Limb (tissue), 2 donors: Measurements from ENCODE around the gene C1orf56.

Experiments used
- DNase-seq, 2 donors: peaks; one replicate each; pipeline ENCODE4 v3.0.0-alpha.2; 2016; ENCODE audit errors: extremely low spot score in 2 of 2

C1orf56 gene

GRCh38 chr1:151024540-151025146 is 22.9 kb upstream of the C1orf56 start:
- peak; percentile 40 to 75 for DNase-seq

- DNase-seq, result no peak
Observed at GRCh38 chr1:151026460-151026859, 21.1 kb upstream of the C1orf56 start.

- no peak for DNase-seq
Observed at GRCh38 chr1:151032164-151032563, 15.4 kb upstream of the C1orf56 start.

GRCh38 chr1:151035167-151035566 is 12.4 kb upstream of the C1orf56 start:
- DNase-seq, result no peak

- no peak for DNase-seq
Observed at GRCh38 chr1:151036356-151036755, 11.2 kb upstream of the C1orf56 start, which contains the start of gene BNIPL. BNIPL (plus strand) TSS chr1:151036586; CDS start chr1:151036726, 140 bp downstream.

- DNase-seq, result no peak
Observed at GRCh38 chr1:151037032-151037431, 10.5 kb upstream of the C1orf56 start.

GRCh38 chr1:151039521-151039920 is 8.0 kb upstream of the C1orf56 start:
- no peak for DNase-seq

- no peak for DNase-seq
Observed at GRCh38 chr1:151043163-151043562, 4.4 kb upstream of the C1orf56 start.

- peak; percentile 39 to 79 for DNase-seq
Observed at GRCh38 chr1:151047925-151048644, 534 bp downstream of the C1orf56 start.

- DNase-seq, result no peak
Observed at GRCh38 chr1:151048645-151049032, 1.1 kb downstream of the C1orf56 start.

- DNase-seq, result no peak
Observed at GRCh38 chr1:151049458-151049857, 1.9 kb downstream of the C1orf56 start.

GRCh38 chr1:151050051-151050688 is 2.6 kb downstream of the C1orf56 start:
- no peak for DNase-seq

- no peak for DNase-seq
Observed at GRCh38 chr1:151051356-151052009, 3.9 kb downstream of the C1orf56 start.

- DNase-seq, result no peak
Observed at GRCh38 chr1:151054971-151055547, 7.5 kb downstream of the C1orf56 start.

- DNase-seq, result no peak
Observed at GRCh38 chr1:151055581-151055980, 8.0 kb downstream of the C1orf56 start.

GRCh38 chr1:151056149-151056548 is 8.6 kb downstream of the C1orf56 start:
- DNase-seq, result no peak

GRCh38 chr1:151058692-151059091 is 11.1 kb downstream of the C1orf56 start:
- DNase-seq, result peak; percentile 46 to 78

- DNase-seq, result peak; percentile 90 to 92
Observed at GRCh38 chr1:151059109-151060006, 11.8 kb downstream of the C1orf56 start, which contains the start of gene CDC42SE1. CDC42SE1 (minus strand) TSS chr1:151059622; CDS start chr1:151055730, 3,892 bp downstream.

GRCh38 chr1:151060007-151060656 is 12.6 kb downstream of the C1orf56 start, which contains the start of gene MLLT11:
MLLT11 (plus strand) TSS chr1:151060397; CDS start chr1:151067225, 6,828 bp downstream.
- DNase-seq, result peak; percentile 76 to 88
